K562 (cell line): ENCODE data around the gene PYROXD2. TPM values are rescaled to one million over a fixed set of nuclear protein-coding genes. Genes with fewer than 3 reads are reported as not detected.
A peak's percentile ranks its signal among the peaks of the same experiment; 100 is the strongest.

Experiments
- CBFA2T3 ChIP-seq: fragments of 450-650 bp; IDR thresholded peaks from 2 replicates; pipeline ENCODE4 v1.6.1; 2017
- COPS2 ChIP-seq: fragments of 450-650 bp; conservative IDR thresholded peaks from 2 replicates; pipeline ENCODE4 v1.6.1; 2016; ENCODE audit warnings: mild to moderate bottlenecking, moderate library complexity
- NR2C1 ChIP-seq, 2 experiments: fragments of 450-650 bp; IDR thresholded peaks; 2 replicates each; pipeline ENCODE4 v1.6.1; 2017; ENCODE audit warnings: mild to moderate bottlenecking in 2 of 2, antibody characterized with exemption in 1 of 2, inconsistent platforms in 1 of 2, missing compliant biosample characterization in 1 of 2, missing genetic modification characterization in 1 of 2
- NUFIP1 ChIP-seq: fragments of 450-650 bp; IDR thresholded peaks from 2 replicates; pipeline ENCODE4 v1.6.1; 2018; ENCODE audit not compliant: partially characterized antibody
- POLR2B ChIP-seq: fragments of 450-650 bp; IDR thresholded peaks from 2 replicates; pipeline ENCODE4 v1.6.1; 2018; ENCODE audit warnings: low read depth; ENCODE audit not compliant: partially characterized antibody
- PTTG1 ChIP-seq: fragments of 450-650 bp; IDR thresholded peaks from 2 replicates; pipeline ENCODE4 v1.6.1; 2016; ENCODE audit warnings: low read depth, mild to moderate bottlenecking, missing genetic modification characterization, missing compliant biosample characterization
- SLC30A9 ChIP-seq: fragments of 250-450 bp; sonication (Bioruptor Pico); IDR thresholded peaks from 2 replicates; pipeline ENCODE4 v1.8.0; 2022; ENCODE audit warnings: mild to moderate bottlenecking, moderate library complexity
- STAG1 ChIP-seq: sonication (generic); formaldehyde crosslinking; IDR thresholded peaks from 2 replicates; pipeline ENCODE4 v1.5.0; 2020; ENCODE audit warnings: missing genetic modification reagents, borderline replicate concordance
- ZNF124 ChIP-seq: sonication (generic); formaldehyde crosslinking; IDR thresholded peaks from 2 replicates; pipeline ENCODE4 v1.8.1; 2022; ENCODE audit warnings: missing genetic modification reagents
- ZNF668 ChIP-seq: fragments of 250-450 bp; sonication (Bioruptor Pico); IDR thresholded peaks from 2 replicates; pipeline ENCODE4 v1.8.0; 2022; ENCODE audit warnings: mild to moderate bottlenecking, inconsistent platforms
- ZNF75A ChIP-seq: fragments of 450-650 bp; formaldehyde crosslinking; IDR thresholded peaks from 2 replicates; pipeline ENCODE4 v1.4.0; 2020; ENCODE audit warnings: mild to moderate bottlenecking
- polyA plus RNA-seq, 8 experiments: library from polyadenylated mRNA; depleted of rRNA in 4 of 8; stranded (reverse) in 5 of 8; unstranded in 3 of 8; fragments of >200 nt; fragmentation: Nextera tagmentation in 2 of 8; fragmentation: Illumina TruSeq in 1 of 8; extraction: Ambion mirVana in 2 of 8; extraction: Trizol in 1 of 8; gene quantifications; 2 replicates each; pipeline versions ENCODE4 v1.2.1 to v1.2.3, GENCODE V29; 2011 to 2014; ENCODE audit warnings: inconsistent platforms in 1 of 8, missing spikeins in 1 of 8
- total RNA-seq, 7 experiments: library from RNA; depleted of rRNA in 6 of 7; stranded (reverse); fragments of >200 nt in 6 of 7; fragmentation: Illumina TruSeq in 2 of 7; extraction: Trizol in 2 of 7; gene quantifications; 2 replicates each; pipeline versions ENCODE4 v1.2.1 to v1.2.3, GENCODE V29; 2011 to 2021; ENCODE audit warnings: low replicate concordance in 1 of 7
- TF ChIP-seq, protein P1 (sequence below): fragments of 250-450 bp; sonication (Bioruptor Pico); IDR thresholded peaks from 2 replicates; pipeline ENCODE4 v1.4.0; 2020
- TF ChIP-seq, protein P2 (sequence below): fragments of 250-450 bp; sonication (Bioruptor Pico); IDR thresholded peaks from 2 replicates; pipeline ENCODE4 v1.9.0; 2021; ENCODE audit warnings: mild to moderate bottlenecking
- TF ChIP-seq, protein P3 (sequence below): fragments of 450-650 bp; IDR thresholded peaks from 2 replicates; pipeline ENCODE4 v1.6.1; 2018; ENCODE audit warnings: mild to moderate bottlenecking, low read depth; ENCODE audit not compliant: partially characterized antibody
- TF ChIP-seq, protein P4 (sequence below): sonication (generic); formaldehyde crosslinking; IDR thresholded peaks from 2 replicates; pipeline ENCODE4 v1.8.0; 2022; ENCODE audit warnings: mild to moderate bottlenecking, missing genetic modification reagents

The PYROXD2 gene
- total and polyA plus RNA-seq, 9 of the 15 experiments (the other 6 are each of a cell fraction or from before 2014, with no cell fraction given) = 0.14 to 1.4 (median 0.58) TPM

DNA sequence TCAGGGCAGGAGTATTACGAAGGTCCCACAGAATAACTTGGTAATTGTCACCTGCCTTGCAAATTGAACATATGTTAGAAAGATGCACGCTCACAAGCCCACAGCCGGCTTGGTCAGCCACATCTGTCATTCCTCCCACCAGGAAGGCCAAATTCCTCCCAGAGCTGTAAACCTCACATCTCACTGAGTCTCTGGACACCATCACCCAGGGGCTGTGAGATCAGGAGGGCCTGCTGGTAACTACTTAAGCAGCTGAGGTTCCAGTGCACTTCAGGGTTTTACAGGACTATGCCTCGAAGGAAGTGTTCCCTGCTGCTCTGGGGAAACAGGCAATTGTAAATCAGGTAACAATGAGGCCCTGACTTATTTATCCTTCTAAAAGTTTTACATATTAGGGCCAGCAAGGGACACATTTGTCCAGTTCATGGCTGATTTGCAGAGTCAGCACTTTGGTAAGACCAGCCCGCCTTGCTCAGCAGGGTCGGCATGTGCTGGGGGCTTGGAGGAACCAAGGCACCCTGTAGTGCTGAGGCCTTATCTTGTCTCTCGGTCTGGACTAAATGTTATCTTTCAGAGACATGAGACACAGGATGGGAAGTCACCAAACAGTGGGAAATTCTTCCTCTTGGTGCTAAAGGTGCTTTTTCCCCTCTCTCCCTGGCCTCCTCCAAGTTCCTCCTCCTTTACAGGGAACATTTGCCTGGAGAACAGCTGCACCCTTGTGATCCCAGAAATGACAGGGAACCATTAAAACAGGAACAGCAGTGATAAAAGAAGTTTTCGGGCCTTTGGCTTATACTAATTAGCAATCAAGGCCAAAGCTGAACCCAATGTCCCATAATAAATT is 34.3 kb downstream of the PYROXD2 start (continued):
- TF ChIP-seq, protein P1, sequence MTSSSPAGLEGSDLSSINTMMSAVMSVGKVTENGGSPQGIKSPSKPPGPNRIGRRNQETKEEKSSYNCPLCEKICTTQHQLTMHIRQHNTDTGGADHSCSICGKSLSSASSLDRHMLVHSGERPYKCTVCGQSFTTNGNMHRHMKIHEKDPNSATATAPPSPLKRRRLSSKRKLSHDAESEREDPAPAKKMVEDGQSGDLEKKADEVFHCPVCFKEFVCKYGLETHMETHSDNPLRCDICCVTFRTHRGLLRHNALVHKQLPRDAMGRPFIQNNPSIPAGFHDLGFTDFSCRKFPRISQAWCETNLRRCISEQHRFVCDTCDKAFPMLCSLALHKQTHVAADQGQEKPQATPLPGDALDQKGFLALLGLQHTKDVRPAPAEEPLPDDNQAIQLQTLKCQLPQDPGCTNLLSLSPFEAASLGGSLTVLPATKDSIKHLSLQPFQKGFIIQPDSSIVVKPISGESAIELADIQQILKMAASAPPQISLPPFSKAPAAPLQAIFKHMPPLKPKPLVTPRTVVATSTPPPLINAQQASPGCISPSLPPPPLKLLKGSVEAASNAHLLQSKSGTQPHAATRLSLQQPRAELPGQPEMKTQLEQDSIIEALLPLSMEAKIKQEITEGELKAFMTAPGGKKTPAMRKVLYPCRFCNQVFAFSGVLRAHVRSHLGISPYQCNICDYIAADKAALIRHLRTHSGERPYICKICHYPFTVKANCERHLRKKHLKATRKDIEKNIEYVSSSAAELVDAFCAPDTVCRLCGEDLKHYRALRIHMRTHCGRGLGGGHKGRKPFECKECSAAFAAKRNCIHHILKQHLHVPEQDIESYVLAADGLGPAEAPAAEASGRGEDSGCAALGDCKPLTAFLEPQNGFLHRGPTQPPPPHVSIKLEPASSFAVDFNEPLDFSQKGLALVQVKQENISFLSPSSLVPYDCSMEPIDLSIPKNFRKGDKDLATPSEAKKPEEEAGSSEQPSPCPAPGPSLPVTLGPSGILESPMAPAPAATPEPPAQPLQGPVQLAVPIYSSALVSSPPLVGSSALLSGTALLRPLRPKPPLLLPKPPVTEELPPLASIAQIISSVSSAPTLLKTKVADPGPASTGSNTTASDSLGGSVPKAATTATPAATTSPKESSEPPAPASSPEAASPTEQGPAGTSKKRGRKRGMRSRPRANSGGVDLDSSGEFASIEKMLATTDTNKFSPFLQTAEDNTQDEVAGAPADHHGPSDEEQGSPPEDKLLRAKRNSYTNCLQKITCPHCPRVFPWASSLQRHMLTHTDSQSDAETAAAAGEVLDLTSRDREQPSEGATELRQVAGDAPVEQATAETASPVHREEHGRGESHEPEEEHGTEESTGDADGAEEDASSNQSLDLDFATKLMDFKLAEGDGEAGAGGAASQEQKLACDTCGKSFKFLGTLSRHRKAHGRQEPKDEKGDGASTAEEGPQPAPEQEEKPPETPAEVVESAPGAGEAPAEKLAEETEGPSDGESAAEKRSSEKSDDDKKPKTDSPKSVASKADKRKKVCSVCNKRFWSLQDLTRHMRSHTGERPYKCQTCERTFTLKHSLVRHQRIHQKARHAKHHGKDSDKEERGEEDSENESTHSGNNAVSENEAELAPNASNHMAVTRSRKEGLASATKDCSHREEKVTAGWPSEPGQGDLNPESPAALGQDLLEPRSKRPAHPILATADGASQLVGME (CRISPR knock-in tag) = no peak
- peak; percentile 62 for TF ChIP-seq CBFA2T3
- no peak for TF ChIP-seq PTTG1 (tag)
- TF ChIP-seq, protein P2, sequence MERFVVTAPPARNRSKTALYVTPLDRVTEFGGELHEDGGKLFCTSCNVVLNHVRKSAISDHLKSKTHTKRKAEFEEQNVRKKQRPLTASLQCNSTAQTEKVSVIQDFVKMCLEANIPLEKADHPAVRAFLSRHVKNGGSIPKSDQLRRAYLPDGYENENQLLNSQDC (CRISPR knock-in tag) = no peak
- TF ChIP-seq, protein P3, sequence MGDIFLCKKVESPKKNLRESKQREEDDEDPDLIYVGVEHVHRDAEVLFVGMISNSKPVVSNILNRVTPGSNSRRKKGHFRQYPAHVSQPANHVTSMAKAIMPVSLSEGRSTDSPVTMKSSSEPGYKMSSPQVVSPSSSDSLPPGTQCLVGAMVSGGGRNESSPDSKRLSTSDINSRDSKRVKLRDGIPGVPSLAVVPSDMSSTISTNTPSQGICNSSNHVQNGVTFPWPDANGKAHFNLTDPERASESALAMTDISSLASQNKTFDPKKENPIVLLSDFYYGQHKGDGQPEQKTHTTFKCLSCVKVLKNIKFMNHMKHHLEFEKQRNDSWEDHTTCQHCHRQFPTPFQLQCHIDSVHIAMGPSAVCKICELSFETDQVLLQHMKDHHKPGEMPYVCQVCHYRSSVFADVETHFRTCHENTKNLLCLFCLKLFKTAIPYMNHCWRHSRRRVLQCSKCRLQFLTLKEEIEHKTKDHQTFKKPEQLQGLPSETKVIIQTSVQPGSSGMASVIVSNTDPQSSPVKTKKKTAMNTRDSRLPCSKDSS = no peak
- TF ChIP-seq NR2C1 (IDR thresholded peaks at IDR 0.05) = no peak
- no peak for TF ChIP-seq NR2C1 (tag; IDR thresholded peaks at IDR 0.05)
- no peak for TF ChIP-seq ZNF668
- no peak for TF ChIP-seq COPS2
- TF ChIP-seq SLC30A9 (CRISPR knock-in tag) = no peak
- TF ChIP-seq, protein P4, sequence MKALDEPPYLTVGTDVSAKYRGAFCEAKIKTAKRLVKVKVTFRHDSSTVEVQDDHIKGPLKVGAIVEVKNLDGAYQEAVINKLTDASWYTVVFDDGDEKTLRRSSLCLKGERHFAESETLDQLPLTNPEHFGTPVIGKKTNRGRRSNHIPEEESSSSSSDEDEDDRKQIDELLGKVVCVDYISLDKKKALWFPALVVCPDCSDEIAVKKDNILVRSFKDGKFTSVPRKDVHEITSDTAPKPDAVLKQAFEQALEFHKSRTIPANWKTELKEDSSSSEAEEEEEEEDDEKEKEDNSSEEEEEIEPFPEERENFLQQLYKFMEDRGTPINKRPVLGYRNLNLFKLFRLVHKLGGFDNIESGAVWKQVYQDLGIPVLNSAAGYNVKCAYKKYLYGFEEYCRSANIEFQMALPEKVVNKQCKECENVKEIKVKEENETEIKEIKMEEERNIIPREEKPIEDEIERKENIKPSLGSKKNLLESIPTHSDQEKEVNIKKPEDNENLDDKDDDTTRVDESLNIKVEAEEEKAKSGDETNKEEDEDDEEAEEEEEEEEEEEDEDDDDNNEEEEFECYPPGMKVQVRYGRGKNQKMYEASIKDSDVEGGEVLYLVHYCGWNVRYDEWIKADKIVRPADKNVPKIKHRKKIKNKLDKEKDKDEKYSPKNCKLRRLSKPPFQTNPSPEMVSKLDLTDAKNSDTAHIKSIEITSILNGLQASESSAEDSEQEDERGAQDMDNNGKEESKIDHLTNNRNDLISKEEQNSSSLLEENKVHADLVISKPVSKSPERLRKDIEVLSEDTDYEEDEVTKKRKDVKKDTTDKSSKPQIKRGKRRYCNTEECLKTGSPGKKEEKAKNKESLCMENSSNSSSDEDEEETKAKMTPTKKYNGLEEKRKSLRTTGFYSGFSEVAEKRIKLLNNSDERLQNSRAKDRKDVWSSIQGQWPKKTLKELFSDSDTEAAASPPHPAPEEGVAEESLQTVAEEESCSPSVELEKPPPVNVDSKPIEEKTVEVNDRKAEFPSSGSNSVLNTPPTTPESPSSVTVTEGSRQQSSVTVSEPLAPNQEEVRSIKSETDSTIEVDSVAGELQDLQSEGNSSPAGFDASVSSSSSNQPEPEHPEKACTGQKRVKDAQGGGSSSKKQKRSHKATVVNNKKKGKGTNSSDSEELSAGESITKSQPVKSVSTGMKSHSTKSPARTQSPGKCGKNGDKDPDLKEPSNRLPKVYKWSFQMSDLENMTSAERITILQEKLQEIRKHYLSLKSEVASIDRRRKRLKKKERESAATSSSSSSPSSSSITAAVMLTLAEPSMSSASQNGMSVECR (CRISPR knock-in tag) = no peak
- TF ChIP-seq ZNF124 (CRISPR knock-in tag) = no peak
- TF ChIP-seq ZNF75A (CRISPR knock-in tag) = peak; percentile 95
- TF ChIP-seq NUFIP1 = no peak
- TF ChIP-seq STAG1 (CRISPR knock-in tag) = no peak
- no peak for TF ChIP-seq POLR2B
